ENCODE data around the gene WIPI1.

GRCh38 chr17:68505951-68506350, 48.7 kb upstream of the WIPI1 start:
- no peak for TF ChIP-seq POLR2AphosphoS5 (IDR thresholded peaks at IDR 0.05; ENCODE audit: low read depth, low read length)
- TF ChIP-seq CTCF (IDR thresholded peaks at IDR 0.05), result no peak
- no peak for TF ChIP-seq SIN3A (IDR thresholded peaks at IDR 0.05; ENCODE audit: borderline replicate concordance, insufficient read depth, low read depth, low read length)

Data from Panc1 (cell line).